GM18526 (cell line): Measurements from ENCODE around the gene UBE2S.

Experiments used
- POLR2A ChIP-seq: IDR thresholded peaks from 3 replicates; pipeline ENCODE4 v1.6.1; 2011; ENCODE audit not compliant: insufficient read length; ENCODE audit errors: extremely low read depth

The UBE2S gene

GRCh38 chr19:55391702-55392615, 15.6 kb downstream of the UBE2S start:
- TF ChIP-seq POLR2A, result no peak

GRCh38 chr19:55391191-55391670, 16.4 kb downstream of the UBE2S start:
- TF ChIP-seq POLR2A, result no peak

- TF ChIP-seq POLR2A, result no peak
Measured at GRCh38 chr19:55390461-55390880, 17.1 kb downstream of the UBE2S start.

GRCh38 chr19:55389386-55390317, 17.9 kb downstream of the UBE2S start:
- peak; percentile 13 for TF ChIP-seq POLR2A

GRCh38 chr19:55387736-55388497, 19.7 kb downstream of the UBE2S start:
- TF ChIP-seq POLR2A, result no peak

GRCh38 chr19:55386493-55386971, 21.1 kb downstream of the UBE2S start:
- no peak for TF ChIP-seq POLR2A

GRCh38 chr19:55385724-55386492, 21.7 kb downstream of the UBE2S start, which contains the start of gene RPL28:
RPL28 (plus strand) TSS chr19:55385932; CDS start chr19:55386358, 426 bp downstream.
- peak; percentile 100 for TF ChIP-seq POLR2A

- no peak for TF ChIP-seq POLR2A
Measured at GRCh38 chr19:55384920-55385723, 22.5 kb downstream of the UBE2S start.

- peak; percentile 19 for TF ChIP-seq POLR2A
Measured at GRCh38 chr19:55384131-55384919, 23.3 kb downstream of the UBE2S start, which contains the start of gene TMEM238. TMEM238 (minus strand) TSS chr19:55384292; CDS start chr19:55384259, 33 bp downstream.

- no peak for TF ChIP-seq POLR2A
Measured at GRCh38 chr19:55383279-55384130, 24.1 kb downstream of the UBE2S start.

- TF ChIP-seq POLR2A, result no peak
Measured at GRCh38 chr19:55382522-55383054, 25.0 kb downstream of the UBE2S start.
